Subcutaneous adipose tissue (tissue), 4 donors: ENCODE measurements around the gene LYPD6. TPM values are rescaled to one million over a fixed set of nuclear protein-coding genes. Genes with fewer than 3 reads are reported as not detected.

Experiments used
- CTCF ChIP-seq: fragments of 450-650 bp; IDR thresholded peaks from one replicate; pipeline ENCODE4 v1.5.1; 2016; ENCODE audit warnings: low read depth, mild to moderate bottlenecking, control low read depth, antibody characterized with exemption, moderate library complexity
- total RNA-seq, 4 donors: library from RNA; depleted of rRNA; stranded (reverse); fragments of >200 nt; gene quantifications; one replicate each; pipeline ENCODE4 v1.1.0, GENCODE V29; 2016

The LYPD6 gene
- total RNA-seq, 4 donors from 2014 or later, result under 0.01 to 0.65 TPM; not detected in 2

GRCh38 chr2:149441255-149441654 is 110.9 kb downstream of the LYPD6 start:
- no peak for TF ChIP-seq CTCF

- TF ChIP-seq CTCF, result no peak
These were observed 112.0 kb downstream of the LYPD6 start for GRCh38 chr2:149442346-149442745.

- no peak for TF ChIP-seq CTCF
These were observed 112.8 kb downstream of the LYPD6 start for GRCh38 chr2:149443150-149443549.

- TF ChIP-seq CTCF, result no peak
These were observed 116.4 kb downstream of the LYPD6 start for GRCh38 chr2:149446748-149447147.

- TF ChIP-seq CTCF, result no peak
These were observed 117.9 kb downstream of the LYPD6 start for GRCh38 chr2:149448315-149448714.

GRCh38 chr2:149449017-149449416 is 118.6 kb downstream of the LYPD6 start:
- TF ChIP-seq CTCF, result no peak

- no peak for TF ChIP-seq CTCF
These were observed 121.2 kb downstream of the LYPD6 start for GRCh38 chr2:149451417-149452165.
